Kidney capillary endothelial cell (primary cell): Measurements from ENCODE around the gene RNF175.
A peak's percentile ranks its signal among the peaks of the same experiment; 100 is the strongest.

ENCODE experiments used
- DNase-seq: peaks from one replicate; pipeline ENCODE4 v3.0.0-alpha.2; 2018; ENCODE audit warnings: low spot score

RNF175 gene

GRCh38 chr4:153785910-153786721 is 26.3 kb upstream of the RNF175 start:
- no peak for DNase-seq

- no peak for DNase-seq
These were observed 24.4 kb upstream of the RNF175 start for GRCh38 chr4:153784166-153784699.

- no peak for DNase-seq
These were observed 22.8 kb upstream of the RNF175 start for GRCh38 chr4:153782581-153782980.

- no peak for DNase-seq
These were observed 22.0 kb upstream of the RNF175 start for GRCh38 chr4:153781717-153782416.

- no peak for DNase-seq
These were observed 21.5 kb upstream of the RNF175 start for GRCh38 chr4:153781280-153781679.

GRCh38 chr4:153780876-153781275 is 21.1 kb upstream of the RNF175 start:
- no peak for DNase-seq

GRCh38 chr4:153780221-153780620 is 20.4 kb upstream of the RNF175 start:
- DNase-seq = no peak

GRCh38 chr4:153778383-153778782 is 18.6 kb upstream of the RNF175 start:
- DNase-seq = no peak

- no peak for DNase-seq
These were observed 17.6 kb upstream of the RNF175 start for GRCh38 chr4:153777421-153777820.

GRCh38 chr4:153776601-153777000 is 16.8 kb upstream of the RNF175 start:
- DNase-seq = no peak

GRCh38 chr4:153773236-153773690 is 13.4 kb upstream of the RNF175 start:
- no peak for DNase-seq

GRCh38 chr4:153771046-153771445 is 11.2 kb upstream of the RNF175 start:
- DNase-seq = no peak

- no peak for DNase-seq
These were observed 6.9 kb upstream of the RNF175 start for GRCh38 chr4:153766758-153767157.

- DNase-seq = no peak
These were observed 6.1 kb upstream of the RNF175 start for GRCh38 chr4:153765894-153766293.

- no peak for DNase-seq
These were observed 5.0 kb upstream of the RNF175 start for GRCh38 chr4:153764601-153765368.

- DNase-seq = no peak
These were observed 3.6 kb upstream of the RNF175 start for GRCh38 chr4:153763404-153763803.

GRCh38 chr4:153758688-153759406 is 977 bp downstream of the RNF175 start:
- DNase-seq = no peak

GRCh38 chr4:153758136-153758535 is 1.7 kb downstream of the RNF175 start:
- no peak for DNase-seq

- no peak for DNase-seq
These were observed 2.4 kb downstream of the RNF175 start for GRCh38 chr4:153757407-153757806.

- DNase-seq = no peak
These were observed 4.6 kb downstream of the RNF175 start for GRCh38 chr4:153755186-153755585.

GRCh38 chr4:153750197-153750817 is 9.5 kb downstream of the RNF175 start:
- DNase-seq = peak; percentile 84
